Stimulated activated CD4-positive, alpha-beta T cell treated with anti-CD3 and anti-CD28 coated beads, Interleukin-12 subunit alpha, Interleukin-12 subunit beta, amount 100 ng/mL, for 4 hours (primary cell): ENCODE measurements around the gene SPRR2B.
"Not testable (repeated sequence)": the region's sequence is repeated elsewhere in the genome, so short reads cannot be mapped to it uniquely, and the experiment has no call there.

Experiments
- DNase-seq: peaks from one replicate; pipeline ENCODE4 v3.0.0-alpha.2; 2020

SPRR2B gene

DNA sequence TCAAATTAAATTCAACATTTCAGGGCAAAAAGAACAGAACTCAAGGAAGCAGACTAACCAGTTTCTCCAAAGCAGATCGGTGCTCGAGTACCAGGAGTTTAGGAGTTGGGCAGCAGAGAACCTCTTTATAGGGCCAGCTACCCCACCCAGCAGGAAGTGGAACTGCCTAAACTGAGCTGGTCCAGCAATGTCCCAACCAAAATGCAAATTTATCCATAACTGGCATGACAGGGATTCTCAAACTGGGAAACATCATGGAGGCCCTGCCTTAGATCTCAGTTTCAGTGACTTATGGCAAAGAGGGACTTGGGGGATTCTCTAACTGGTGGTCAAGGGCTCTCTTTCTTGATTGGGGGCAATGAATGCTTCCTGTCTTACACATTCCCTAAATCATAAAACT lies at the start of gene SPRR2B:
Gene SPRR2B (minus strand): TSS at position 101 of the 400 bp plus-strand sequence. CDS start 772 bp downstream, outside the sequence.
- no peak for DNase-seq

DNA sequence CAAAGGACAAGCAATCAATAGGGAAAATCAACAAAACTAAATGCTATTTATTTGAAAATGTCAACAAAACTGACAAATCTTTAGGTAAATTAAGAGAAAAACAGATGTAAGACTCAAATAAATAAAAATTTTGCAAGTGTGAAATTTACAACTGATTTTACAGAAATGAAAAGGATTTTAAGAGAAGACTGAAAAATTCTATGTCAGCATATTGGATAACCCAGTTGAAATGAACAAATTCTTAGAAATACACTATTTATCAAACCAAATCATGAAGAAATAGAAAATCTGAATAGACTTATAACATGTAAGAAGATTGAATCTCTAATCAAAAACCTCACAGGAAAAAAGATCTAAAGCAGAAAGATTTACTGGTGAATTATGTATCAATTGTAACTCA lies 49.5 kb upstream of the SPRR2B start:
- no peak for DNase-seq

DNA sequence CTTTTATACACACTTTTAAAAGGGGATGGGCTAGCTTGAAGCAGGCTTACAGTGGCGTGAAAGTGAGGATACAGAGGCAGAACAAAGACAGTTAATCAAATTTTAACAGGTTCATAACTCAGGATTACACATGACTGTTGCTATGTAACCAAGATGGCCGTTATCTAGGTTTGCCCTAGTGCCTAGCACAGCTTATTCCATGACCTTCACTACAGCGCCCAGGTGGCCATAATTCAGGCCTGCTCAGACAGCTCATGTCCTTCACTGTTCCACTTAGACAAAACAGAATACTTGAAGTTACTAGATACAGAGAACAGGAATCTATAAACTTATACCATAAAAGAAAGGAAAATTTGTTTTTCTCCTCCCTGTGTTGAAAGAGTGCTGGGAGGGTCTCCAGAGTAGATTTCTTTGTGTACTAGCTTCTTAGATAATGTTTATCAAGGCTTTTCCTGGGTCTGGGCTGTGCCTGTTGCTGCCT lies 48.1 kb upstream of the SPRR2B start:
- no peak for DNase-seq

DNA sequence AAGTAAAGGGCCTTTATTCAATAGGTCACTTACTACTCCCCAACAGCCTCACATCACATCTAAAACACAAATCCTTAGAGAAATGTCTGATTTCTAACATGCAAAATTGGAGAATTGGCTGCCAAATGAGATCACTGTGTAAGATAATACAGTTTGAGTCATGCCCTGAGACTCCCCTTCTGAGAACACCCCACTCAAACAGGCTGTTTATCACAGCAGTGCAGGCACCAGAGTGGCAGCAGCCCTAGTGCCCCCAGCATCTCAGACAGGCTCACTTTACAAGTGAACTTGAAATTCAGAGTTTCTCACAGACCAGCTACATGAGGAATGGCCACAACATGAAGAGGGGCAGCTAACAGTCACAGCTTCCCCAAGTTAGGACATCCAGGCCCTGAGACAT lies 43.9 kb upstream of the SPRR2B start:
- not testable (repeated sequence) for DNase-seq

DNA sequence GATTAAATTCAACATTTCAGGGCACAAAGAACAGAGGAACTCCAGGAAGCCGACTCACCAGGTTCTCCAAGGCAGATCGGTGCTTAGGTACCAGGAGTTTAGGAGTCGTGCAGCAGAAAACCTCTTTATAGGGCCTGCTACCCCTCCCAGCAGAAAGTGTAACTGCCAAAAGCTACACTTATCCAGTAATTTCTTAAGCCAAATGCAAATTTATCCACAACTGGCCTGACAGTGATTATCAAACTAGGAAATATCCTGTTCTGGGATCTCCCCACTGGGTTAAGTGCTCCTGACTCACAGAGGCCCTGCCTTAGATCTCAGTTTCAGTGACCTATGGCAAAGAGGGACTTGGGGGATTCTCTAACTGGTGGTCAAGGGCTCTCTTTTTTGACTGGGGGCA lies 42.0 kb upstream of the SPRR2B start, which contains the start of gene SPRR2F:
Gene SPRR2F (minus strand): TSS at position 101 of the 400 bp plus-strand sequence. CDS start 783 bp downstream, outside the sequence.
- no peak for DNase-seq

DNA sequence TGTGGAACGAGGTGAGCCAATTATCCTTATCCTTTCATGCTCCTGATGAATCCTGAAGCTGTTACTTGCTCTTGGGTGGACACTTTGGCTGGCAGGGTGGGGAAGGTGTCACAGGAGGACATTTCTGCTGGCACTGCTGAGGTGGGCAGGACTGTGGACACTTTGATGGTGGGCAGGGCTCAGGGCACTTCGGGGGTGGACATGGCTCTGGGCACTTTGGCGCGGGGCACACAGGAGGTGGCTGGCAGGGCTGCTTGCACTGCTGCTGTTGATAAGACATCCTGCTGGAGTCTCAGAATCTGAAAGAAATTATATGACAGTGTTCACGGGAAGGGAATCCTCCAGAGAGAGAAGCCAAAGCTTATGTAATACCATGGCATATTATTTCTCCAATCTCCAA lies 41.0 kb upstream of the SPRR2B start:
- DNase-seq = not testable (repeated sequence)

DNA sequence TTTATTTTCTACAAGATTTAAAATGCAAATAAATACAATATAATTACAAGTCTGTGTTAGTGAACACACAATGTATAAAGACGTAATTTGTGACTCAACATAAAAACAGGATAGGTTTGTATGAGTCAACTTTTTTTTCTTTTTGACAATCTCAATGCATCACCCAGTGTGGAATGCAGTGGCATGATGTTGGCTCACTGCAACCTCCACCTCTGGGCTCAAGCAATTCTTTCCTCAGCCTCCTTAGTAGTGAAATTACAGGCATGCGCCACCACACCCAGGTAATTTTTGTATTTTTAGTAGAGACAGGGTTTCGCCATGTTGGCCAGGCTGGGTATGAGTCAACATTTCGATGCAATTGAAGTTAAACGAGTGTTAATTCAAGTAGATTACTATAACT lies 28.8 kb upstream of the SPRR2B start:
- no peak for DNase-seq

DNA sequence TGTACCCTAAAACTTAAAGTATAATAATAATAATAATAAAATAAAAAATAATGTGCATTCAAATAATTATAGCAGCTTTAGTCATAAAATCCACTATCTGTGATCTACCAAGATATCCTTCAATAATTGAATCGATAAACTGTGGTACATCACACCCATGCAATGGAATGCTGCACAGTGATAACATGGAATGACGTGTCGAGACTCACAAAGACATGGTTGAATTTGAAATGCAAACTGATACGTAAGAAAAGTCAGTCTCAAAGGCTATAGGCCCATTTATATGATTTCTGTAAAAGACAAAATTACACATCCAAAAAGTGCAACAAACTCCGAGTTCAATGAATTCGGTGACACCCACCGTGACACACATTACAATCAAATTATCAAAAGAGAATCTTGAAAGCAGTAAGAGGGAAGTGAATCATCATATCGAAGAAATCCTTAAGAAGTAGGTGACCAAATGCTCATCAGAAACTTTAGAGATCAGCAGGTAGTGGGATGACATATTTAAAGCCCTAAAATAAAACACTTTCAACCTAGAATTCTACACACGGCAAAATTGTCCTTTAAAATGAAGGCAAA lies 28.1 kb upstream of the SPRR2B start:
- no peak for DNase-seq

DNA sequence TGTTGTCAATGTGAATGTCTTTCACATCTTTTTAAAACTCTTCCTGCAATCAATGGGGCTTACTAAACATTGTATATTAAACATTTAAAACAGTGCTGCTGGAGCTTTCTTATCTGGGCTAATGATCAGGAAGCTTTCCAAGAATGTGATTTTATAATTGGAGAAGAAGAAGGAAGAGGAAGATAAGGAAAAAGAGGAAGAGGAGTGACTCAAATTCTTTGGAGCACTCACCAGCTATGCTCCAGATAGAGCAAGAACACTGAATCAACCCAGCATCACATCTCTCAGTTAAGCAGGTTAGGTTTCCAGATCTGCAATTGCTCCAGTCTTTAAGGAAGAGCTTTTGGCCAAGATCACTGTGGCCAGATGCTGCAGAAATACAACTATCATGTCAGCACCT lies 24.4 kb upstream of the SPRR2B start:
- no peak for DNase-seq

DNA sequence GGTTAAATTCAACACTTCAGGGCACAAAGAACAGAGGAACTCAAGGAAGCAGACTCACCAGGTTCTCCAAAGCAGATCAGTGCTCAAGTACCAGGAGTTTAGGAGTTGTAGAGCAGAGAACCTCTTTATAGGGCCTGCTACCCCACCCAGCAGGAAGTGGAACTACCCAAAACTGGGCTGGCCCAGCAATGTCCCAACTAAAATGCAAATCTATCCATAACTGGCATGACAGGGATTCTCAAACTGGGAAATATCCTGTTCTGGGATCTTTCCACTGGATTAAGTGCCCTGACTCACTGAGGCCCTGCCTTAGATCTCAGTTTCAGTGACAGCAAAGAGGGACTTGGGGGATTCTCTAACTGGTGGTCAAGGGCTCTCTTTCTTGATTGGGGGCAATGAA lies 23.0 kb upstream of the SPRR2B start, which contains the start of gene SPRR2E:
Gene SPRR2E (minus strand): TSS at position 101 of the 400 bp plus-strand sequence. CDS start 775 bp downstream, outside the sequence.
- no peak for DNase-seq

DNA sequence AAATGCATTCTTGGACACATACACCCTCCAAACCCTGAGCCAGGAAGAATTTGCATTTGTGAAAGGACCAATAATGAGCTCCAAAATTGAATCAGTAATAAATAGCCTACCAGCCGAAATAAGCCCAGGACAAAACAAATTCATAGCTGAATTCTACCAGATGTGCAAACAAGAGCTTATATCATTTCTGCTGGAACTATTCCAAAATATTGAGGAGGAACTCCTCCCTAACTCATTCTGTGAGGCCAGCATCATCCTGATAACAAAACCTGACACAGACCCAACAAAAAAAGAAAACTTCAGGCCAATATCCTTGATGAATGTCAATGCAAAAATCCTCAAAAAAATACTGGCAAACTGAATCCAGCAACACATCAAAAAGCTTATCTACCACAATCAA lies 16.2 kb upstream of the SPRR2B start:
- DNase-seq = no peak

DNA sequence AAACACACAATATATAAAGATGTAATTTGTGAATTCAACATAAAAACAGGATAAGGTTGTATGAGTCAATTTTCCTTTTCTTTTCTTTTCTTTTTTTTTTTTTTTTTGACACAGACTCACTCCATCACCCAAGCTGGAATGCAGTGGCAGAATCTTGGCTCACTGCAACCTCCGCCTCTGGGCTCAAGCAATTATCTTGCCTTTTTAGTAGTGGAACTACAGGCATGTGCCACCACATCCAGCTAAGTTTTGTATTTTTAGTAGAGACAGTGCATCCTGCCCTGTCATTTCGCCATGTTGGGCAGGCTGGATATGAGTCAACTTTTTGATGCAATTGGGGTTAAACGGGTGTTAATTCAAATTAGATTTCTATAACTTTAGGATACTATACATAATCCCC lies 10.3 kb upstream of the SPRR2B start:
- DNase-seq = no peak

DNA sequence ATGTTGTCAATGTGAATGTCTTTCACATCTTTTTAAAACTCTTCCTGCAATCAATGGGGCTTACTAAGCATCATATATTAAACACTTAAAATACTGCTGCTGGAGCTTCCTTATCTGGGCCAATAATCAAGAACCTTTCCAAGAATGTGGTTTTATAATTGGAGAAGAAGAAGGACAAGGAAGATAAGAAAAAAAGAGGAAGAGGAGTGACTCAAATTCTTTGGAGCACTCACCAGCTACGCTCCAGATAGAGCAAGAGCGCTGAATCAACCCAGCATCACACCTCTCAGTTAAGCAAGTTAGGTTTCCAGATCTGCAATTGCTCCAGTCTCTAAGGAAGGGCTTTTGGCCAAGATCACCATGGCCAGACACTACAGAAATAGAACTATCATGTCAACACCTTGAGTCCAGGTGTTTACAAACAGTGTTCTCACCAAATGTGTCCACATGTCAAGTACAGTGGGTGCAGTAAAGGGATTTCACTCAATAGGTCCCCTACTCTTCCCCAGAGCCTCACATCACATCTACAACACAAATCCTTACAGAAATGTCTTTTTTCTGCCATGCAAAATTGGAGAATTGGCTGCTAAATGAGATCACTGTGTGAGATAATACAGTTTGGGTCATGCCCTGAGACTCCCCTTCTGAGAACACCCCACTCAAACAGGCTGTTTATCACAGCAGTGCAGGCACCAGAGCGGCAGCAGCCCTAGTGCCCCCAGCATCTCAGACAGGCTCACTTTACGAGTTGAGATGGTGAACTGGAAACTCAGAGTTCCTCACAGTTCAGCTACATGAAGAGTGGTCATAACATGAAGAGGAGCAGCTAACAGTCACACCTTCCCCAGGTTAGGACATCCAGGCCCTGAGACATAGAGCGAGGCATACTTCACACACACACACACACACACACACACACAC lies 1.7 kb upstream of the SPRR2B start:
- no peak for DNase-seq

DNA sequence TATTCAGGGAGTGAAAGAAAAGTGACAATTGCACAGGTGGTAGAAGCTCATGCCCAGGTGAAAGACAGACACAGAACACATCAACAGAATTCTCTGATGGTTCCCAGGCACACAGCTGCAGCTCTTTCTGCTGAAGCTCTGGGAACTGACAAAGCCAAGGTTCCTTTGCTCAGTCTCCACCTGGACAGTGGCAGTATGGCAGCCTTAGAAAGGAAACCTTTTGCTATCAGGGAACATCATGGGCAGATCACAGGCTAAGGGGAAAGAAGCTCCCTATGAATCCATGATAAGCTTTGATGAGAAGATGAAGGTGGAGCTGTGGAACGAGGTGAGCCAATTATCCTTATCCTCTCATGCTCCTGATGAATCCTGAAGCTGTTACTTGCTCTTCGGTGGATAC lies 1.2 kb downstream of the SPRR2B start:
- DNase-seq = no peak

DNA sequence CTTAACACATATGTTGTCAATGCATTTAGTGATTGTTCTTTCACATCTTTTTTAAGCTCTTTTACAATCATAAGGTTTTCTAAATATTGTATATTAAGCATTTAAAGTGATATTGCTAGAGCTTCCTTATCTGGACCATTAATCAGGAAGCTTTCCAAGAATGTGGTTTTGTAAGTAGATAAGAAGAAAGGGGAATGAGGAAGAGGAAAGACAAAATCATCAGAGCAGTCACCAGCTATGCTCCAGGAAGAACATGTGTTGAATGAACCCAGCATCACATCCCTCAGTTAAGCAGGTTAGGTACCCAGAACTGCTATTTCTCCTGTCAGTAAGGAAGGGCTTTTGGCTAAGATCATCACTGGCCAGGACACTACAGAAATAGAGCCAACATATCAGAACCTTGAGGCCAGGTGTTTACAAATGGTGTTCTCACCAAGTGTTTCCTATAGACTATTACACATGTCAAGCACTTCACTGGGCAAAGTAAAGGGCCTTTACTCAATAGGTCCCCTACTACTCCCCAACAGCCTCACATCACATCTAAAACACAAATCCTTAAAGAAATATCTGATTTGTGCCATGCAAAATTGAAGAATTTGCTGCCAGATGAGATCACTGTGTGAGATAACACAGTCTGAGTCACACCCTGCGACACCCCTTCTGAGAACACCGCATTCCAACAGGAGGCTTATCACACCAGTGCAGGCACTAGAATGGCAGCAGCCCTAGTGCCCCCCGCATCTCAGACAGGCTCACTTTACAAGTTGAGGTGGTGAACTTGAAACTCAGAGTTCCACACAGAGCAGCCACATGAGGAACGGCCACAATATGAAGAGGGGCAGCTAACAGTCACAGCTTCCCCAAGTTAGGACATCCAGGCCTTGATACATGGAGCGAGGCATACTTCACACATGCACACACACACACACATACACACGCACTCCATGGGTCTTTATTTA lies 12.3 kb downstream of the SPRR2B start:
- no peak for DNase-seq

DNA sequence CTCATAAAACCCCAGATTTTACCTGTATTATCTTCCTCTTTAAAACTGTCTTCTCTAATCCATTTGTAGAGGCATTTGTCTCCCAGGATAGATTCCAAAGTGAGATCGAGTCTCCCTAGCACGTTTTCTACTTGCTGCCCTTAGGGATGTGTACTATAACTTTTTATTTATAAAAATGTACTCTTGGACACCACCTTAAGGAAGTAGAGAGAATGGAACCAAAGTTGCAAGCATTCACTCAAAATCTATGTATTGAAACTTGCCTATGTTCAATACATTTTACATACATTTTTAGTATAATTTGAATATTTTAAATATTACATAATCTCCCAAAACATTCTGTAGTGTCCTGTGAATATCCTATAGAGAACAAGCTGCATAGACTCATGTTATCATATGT lies 13.3 kb downstream of the SPRR2B start:
- DNase-seq = no peak

DNA sequence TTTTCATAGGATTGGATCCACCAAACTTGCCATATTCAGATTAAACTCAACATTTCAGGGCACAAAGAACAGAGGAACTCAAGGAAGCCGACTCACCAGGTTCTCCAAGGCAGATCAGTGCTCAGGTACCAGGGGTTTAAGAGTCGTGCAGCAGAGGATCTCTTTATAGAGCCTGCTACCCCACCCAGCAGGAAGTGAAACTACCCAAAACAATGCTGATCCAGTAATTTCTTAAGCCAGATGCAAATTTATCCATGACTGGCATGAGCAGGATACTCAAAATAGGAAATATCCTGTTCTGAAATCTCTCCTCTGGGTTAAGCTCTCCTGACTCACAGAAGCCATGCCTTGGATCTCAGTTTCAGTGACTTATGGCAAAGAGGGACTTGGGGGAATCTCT lies 14.0 kb downstream of the SPRR2B start, which contains the start of gene SPRR2A:
Gene SPRR2A (minus strand): TSS at position 138 of the 400 bp plus-strand sequence. CDS start 777 bp downstream, outside the sequence.
- DNase-seq = no peak

DNA sequence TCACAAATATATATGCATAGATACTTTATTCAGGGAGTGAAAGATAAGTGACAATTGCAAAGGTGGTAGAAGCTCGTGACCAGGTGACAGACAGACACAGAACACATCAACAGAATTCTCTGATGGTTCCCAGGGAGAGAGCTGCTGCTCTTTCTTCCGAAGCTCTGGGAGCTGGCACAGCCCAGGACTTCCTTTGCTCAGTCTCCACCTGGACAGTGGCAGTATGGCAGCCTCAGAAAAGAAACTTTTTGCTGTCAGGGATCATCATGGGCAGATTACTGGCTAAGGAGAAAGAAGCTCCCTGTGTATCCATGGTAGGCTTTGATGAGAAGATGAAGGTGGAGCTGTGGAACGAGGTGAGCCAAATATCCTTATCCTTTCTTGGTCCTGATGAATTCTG lies 15.3 kb downstream of the SPRR2B start:
- not testable (repeated sequence) for DNase-seq

DNA sequence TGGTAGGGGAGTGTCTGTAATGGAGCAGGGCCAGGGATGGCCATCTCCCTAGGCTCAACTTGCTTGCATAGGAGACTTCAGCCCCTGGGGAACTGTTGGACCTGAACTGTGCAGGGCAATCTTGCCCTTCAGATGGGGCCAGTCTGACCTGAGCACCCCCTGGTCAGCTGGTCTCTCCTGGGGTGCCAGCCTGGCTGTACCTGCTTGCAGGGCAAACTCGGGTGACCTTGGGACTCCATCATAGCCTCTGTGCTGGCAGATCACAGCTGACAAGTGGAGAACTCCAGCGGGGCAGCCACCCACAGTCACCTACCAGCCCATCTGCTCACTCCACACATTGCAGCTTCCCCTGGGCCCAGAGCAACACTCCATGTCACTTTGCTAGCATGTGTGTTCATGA lies 22.2 kb downstream of the SPRR2B start:
- DNase-seq = no peak

DNA sequence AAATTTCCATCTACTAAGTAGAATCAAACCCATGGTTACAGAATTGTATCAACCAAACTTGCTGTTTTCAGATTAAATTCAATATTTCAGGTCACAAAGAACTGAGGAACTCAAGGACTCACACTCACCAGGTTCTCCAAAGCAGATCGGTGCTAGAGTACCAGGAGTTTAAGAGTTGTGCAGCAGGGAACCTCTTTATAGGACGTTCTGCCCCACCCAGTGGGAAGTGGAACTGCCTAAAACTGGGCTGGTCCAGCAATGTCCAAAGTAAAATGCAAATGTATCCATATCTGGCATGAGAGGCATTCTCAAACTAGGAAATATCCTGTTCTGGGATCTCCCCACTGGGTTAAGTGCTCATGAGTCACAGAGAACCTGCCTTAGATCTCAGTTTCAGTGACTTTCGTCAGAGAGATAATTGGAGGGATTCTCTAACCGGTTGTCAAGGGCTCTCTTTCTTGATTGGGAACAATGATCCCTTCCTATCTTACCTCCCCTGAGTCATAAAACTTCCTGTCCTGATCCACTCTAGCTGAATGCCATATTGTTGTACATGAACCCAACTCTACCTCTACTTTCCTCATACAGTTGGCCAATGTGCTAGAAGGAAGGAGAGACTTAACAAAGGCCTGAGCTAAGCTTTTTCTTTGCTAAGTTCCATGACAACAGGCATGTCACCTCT lies 30.3 kb downstream of the SPRR2B start, which contains the start of gene SPRR2D:
Gene SPRR2D (minus strand): TSS at position 171 of the 682 bp plus-strand sequence. CDS start 774 bp downstream, outside the sequence.
- DNase-seq = no peak

DNA sequence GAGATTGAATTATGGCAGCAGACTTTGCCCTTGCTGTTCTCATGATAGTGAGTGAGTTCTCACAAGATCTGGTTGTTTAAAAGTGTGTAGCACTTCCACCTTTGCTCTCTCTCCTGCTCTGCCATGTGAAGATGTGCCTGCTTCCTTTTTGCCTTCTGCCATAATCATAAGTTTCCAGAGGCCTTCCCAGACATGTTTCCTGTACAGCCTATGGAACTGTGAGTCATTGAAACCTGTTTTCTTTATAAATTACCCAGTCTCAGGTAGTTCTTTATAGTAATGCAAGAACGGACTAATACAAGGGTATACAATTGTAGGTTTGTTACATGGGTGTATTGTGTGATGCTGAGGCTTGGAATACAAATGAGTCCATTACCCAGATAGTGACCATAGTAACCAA lies 36.2 kb downstream of the SPRR2B start:
- DNase-seq = no peak
